ENCODE measurements around the gene SEPTIN8. TPM values are rescaled to one million over a fixed set of nuclear protein-coding genes. Genes with fewer than 3 reads are reported as not detected.
A peak's percentile ranks its signal among the peaks of the same experiment; 100 is the strongest.
"Not testable (repeated sequence)": the region's sequence is repeated elsewhere in the genome, so short reads cannot be mapped to it uniquely, and the experiment has no call there.

SEPTIN8 gene
- total and polyA plus RNA-seq, 2 of the 13 experiments (the other 11 are each of a cell fraction or from before 2014, with no cell fraction given): 41.4 to 49.9 TPM

GRCh38 chr5:132804219-132804618 is 27.2 kb upstream of the SEPTIN8 start:
- H3K79me2 ChIP-seq (ENCODE audit: insufficient read depth, low read length): peaks cover 17% of the 10 kb centered on the region
- POLR2A ChIA-PET; CTCF ChIA-PET (ENCODE audit: low intra/inter-chr PET ratio, low total read pairs); in situ Hi-C loops (cut with HindIII; ENCODE audit: extremely low pct_ligation_motif_present, low pct_unique_long_range_greater_than_20kb); H3K27me3 ChIP-seq (ENCODE audit: control insufficient read depth in 1 of 2, insufficient read depth in 2 of 2, low read length in 2 of 2); H3K27ac ChIP-seq (ENCODE audit: extremely low read length, insufficient read depth, low read length); H2AFZ ChIP-seq (ENCODE audit: low read length); H3K4me2 ChIP-seq (ENCODE audit: low read depth, low read length); DNase-seq (ENCODE audit: low spot score); FAIRE-seq; H3K4me3 ChIP-seq (replicated peaks in 1 of 3; ENCODE audit: insufficient read depth in 1 of 3, low read depth in 2 of 3, low read length in 3 of 3); H3K9ac ChIP-seq (ENCODE audit: insufficient read depth, low read depth, low read length); intact Hi-C loops (cut with micrococcal nuclease; ENCODE audit: unreplicated experiment); H3K36me3 ChIP-seq (replicated peaks in 1 of 2; ENCODE audit: control insufficient read depth in 1 of 2, insufficient read depth in 2 of 2, low read length in 2 of 2); BruUV-seq (replicated peaks); H3K9me3 ChIP-seq (ENCODE audit: low read length); H4K20me1 ChIP-seq (ENCODE audit: insufficient read depth, low read length); ATAC-seq: not testable (repeated sequence)
- H3K4me1 ChIP-seq (ENCODE audit: insufficient read depth, low read length): peaks cover 59% of the 10 kb centered on the region
- WGBS (ENCODE audit: low lambda C conversion rate): 90% methylated on average over 1 of the region's 1 CpG

- DNase-seq (ENCODE audit: low spot score); H3K27me3 ChIP-seq (ENCODE audit: control insufficient read depth in 1 of 2, insufficient read depth in 2 of 2, low read length in 2 of 2); ATAC-seq; H3K9me3 ChIP-seq (ENCODE audit: low read length); H4K20me1 ChIP-seq (ENCODE audit: insufficient read depth, low read length); BruUV-seq (replicated peaks); H2AFZ ChIP-seq (ENCODE audit: low read length); H3K4me2 ChIP-seq (ENCODE audit: low read depth, low read length); H3K36me3 ChIP-seq (replicated peaks in 1 of 2; ENCODE audit: control insufficient read depth in 1 of 2, insufficient read depth in 2 of 2, low read length in 2 of 2); intact Hi-C loops (cut with micrococcal nuclease; ENCODE audit: unreplicated experiment); FAIRE-seq; H3K9ac ChIP-seq (ENCODE audit: insufficient read depth, low read depth, low read length); H3K4me3 ChIP-seq (replicated peaks in 1 of 3; ENCODE audit: insufficient read depth in 1 of 3, low read depth in 2 of 3, low read length in 3 of 3); H3K27ac ChIP-seq (ENCODE audit: extremely low read length, insufficient read depth, low read length); CTCF ChIA-PET (ENCODE audit: low intra/inter-chr PET ratio, low total read pairs); in situ Hi-C loops (cut with HindIII; ENCODE audit: extremely low pct_ligation_motif_present, low pct_unique_long_range_greater_than_20kb): not testable (repeated sequence)
- 98% methylated on average over 5 of the region's 5 CpGs for WGBS (ENCODE audit: low lambda C conversion rate)
- peaks cover 48% of the 10 kb centered on the region for H3K4me1 ChIP-seq (ENCODE audit: insufficient read depth, low read length)
- H3K79me2 ChIP-seq (ENCODE audit: insufficient read depth, low read length): peaks cover 17% of the 10 kb centered on the region
- POLR2A ChIA-PET: interaction anchor here (0.8 to 1.2 kb wide), 2 partner anchors 10 to 11 kb away, joined by 3 read pairs; partner anchors contain the start of gene SOWAHA
- TF ChIP-seq CEBPB (IDR thresholded peaks at IDR 0.05; ENCODE audit: borderline replicate concordance, low read depth, low read length): 0 out of 2 replicates have a peak, but pooled peaks have one; percentile 6
Measured at GRCh38 chr5:132802685-132803066, 25.6 kb upstream of the SEPTIN8 start.

All from HepG2 (cell line).